Calu3 (cell line): ENCODE data around the gene LRBA. TPM values are rescaled to one million over a fixed set of nuclear protein-coding genes. Genes with fewer than 3 reads are reported as not detected.
A peak's percentile ranks its signal among the peaks of the same experiment; 100 is the strongest.

Experiments used
- BruUV-seq: library from RNA; stranded (reverse); fragments of 400-500 nt; replicated peaks from 2 replicates; lab custom pipeline; 2021; lab: Mats Ljungman, UMichigan
- CTCF ChIA-PET: fragments of 300-600 bp; sonication (Branson Sonifier 250); formaldehyde crosslinking; loops from one replicate; lab custom pipeline; 2022; ENCODE audit warnings: antibody characterized with exemption; lab: Charles Lee
- DNase-seq: peaks from one replicate; pipeline ENCODE4 v3.0.0; 2022
- H3K27ac Mint-ChIP-seq: one replicate; pipeline ENCODE4 v1.8.0; 2022; ENCODE audit warnings: mixed read lengths; ENCODE audit not compliant: unreplicated experiment
- H3K27me3 Mint-ChIP-seq: one replicate; pipeline ENCODE4 v1.8.0; 2022; ENCODE audit warnings: mixed read lengths; ENCODE audit not compliant: unreplicated experiment
- H3K36me3 Mint-ChIP-seq: one replicate; pipeline ENCODE4 v1.8.0; 2022; ENCODE audit warnings: mild to moderate bottlenecking, moderate library complexity, mixed read lengths; ENCODE audit not compliant: insufficient read depth, unreplicated experiment
- H3K4me1 Mint-ChIP-seq: one replicate; pipeline ENCODE4 v1.8.0; 2022; ENCODE audit warnings: mild to moderate bottlenecking, low read depth, mixed read lengths; ENCODE audit not compliant: unreplicated experiment
- H3K4me3 Mint-ChIP-seq: one replicate; pipeline ENCODE4 v1.8.0; 2022; ENCODE audit warnings: mild to moderate bottlenecking, low read depth, moderate library complexity, mixed read lengths; ENCODE audit not compliant: unreplicated experiment
- H3K9me3 Mint-ChIP-seq: one replicate; pipeline ENCODE4 v1.8.0; 2022; ENCODE audit warnings: low read depth, mixed read lengths; ENCODE audit not compliant: unreplicated experiment
- intact Hi-C: fragments of 100-400 bp; cut with micrococcal nuclease; formaldehyde crosslinking; loops from one replicate; pipeline ENCODE4 v1.10.0; 2022; ENCODE audit not compliant: unreplicated experiment
- total RNA-seq: library from RNA; stranded (reverse); gene quantifications from 2 replicates; pipeline ENCODE4 v1.2.3, GENCODE V29; 2022
- TF ChIP-seq, protein P1 (sequence below): fragments of 200-600 bp; IDR thresholded peaks from one replicate; pipeline ENCODE4 v1.8.0; 2022; ENCODE audit warnings: antibody characterized with exemption; ENCODE audit not compliant: unreplicated experiment

LRBA gene
- total RNA-seq, 1 experiment from 2014 or later = 49.0 TPM

DNA sequence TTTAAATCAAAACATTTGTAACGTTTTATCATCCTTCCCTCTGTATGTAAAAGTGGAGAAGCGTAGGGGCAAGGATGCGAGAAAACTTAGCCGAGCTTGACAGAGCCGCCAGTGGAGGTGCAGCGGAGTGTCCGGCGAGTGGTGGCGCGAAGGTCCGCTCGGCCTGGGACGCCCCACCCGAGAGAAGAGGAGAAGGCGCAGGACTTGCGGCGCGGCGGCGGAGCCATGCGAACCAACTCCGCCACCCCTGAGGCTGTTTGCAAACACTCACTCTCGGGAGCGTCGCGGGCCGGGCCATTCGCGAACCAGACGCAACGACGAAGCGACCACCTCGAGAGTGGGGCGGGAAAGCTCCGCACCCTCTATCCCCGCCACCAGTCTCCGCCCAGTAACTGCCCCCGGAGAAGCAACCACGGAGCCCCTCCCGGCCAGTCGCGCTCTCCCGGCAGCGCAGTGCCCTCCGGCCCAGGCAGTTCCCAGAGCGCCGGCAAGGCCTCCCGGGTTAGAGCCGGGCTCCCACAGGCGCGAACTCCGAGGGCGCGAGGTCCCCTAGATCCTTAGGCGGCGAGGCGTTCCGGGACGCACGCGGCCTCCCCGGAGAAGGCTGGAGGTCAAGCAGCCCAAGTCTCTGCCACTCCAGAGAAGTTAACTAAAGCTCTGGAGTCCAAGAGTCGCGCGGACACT, 435.4 kb downstream of the LRBA start:
- H3K36me3 Mint-ChIP-seq = peaks cover 16% of the 10 kb centered on the region
- intact Hi-C loops = loop anchor here (2.0 to 10.0 kb wide), 2 partner anchors 65 to 285 kb away; no protein-coding TSS in a partner anchor
- TF ChIP-seq, protein P1, sequence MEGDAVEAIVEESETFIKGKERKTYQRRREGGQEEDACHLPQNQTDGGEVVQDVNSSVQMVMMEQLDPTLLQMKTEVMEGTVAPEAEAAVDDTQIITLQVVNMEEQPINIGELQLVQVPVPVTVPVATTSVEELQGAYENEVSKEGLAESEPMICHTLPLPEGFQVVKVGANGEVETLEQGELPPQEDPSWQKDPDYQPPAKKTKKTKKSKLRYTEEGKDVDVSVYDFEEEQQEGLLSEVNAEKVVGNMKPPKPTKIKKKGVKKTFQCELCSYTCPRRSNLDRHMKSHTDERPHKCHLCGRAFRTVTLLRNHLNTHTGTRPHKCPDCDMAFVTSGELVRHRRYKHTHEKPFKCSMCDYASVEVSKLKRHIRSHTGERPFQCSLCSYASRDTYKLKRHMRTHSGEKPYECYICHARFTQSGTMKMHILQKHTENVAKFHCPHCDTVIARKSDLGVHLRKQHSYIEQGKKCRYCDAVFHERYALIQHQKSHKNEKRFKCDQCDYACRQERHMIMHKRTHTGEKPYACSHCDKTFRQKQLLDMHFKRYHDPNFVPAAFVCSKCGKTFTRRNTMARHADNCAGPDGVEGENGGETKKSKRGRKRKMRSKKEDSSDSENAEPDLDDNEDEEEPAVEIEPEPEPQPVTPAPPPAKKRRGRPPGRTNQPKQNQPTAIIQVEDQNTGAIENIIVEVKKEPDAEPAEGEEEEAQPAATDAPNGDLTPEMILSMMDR = no peak
- no peaks in the 10 kb centered on the region for H3K27me3 Mint-ChIP-seq
- no peaks in the 10 kb centered on the region for H3K4me1 Mint-ChIP-seq
- H3K4me3 Mint-ChIP-seq = peak overlapping the region; percentile 79
- BruUV-seq = no TSS peak
- DNase-seq = peak; percentile 24
- H3K9me3 Mint-ChIP-seq = no peaks in the 10 kb centered on the region
- CTCF ChIA-PET = interaction anchor here (0.7 kb wide), 1 partner anchor 12 kb away, joined by 3 read pairs; no protein-coding TSS in a partner anchor
- H3K27ac Mint-ChIP-seq = peak overlapping the region; percentile 88

- peak overlapping the region; percentile 79 for H3K4me3 Mint-ChIP-seq
- intact Hi-C loops = loop anchor here (2.0 to 10.0 kb wide), 2 partner anchors 64 to 284 kb away; no protein-coding TSS in a partner anchor
These were observed 436.2 kb downstream of the LRBA start for GRCh38 chr4:150578745-150579501.

DNA sequence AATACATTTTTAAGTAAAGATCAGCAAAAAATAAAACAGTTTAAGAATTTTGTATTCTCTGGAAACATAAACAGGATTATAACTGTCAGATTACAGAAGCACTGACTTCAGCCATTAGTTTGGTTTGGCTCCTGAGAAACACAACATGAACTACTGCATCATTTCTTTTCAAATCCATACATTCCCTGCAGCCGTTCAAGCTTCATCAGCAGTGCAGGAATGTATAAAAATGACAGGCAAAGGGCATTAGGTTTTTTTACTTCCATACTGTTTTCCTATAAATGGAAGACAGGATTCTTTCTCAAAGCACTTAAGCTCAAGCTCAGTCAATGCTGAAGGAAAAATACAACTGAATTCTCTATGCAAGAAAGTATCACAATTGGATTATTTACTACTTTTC, 437.3 kb downstream of the LRBA start:
- intact Hi-C loops = loop anchor here (2.0 to 10.0 kb wide), 2 partner anchors 63 to 283 kb away; no protein-coding TSS in a partner anchor
- CTCF ChIA-PET = interaction anchor here (0.7 kb wide), 1 partner anchor 203 kb away, joined by 3 read pairs; no protein-coding TSS in a partner anchor
- H3K27ac Mint-ChIP-seq = no peak overlapping the region
- no peaks in the 10 kb centered on the region for H3K9me3 Mint-ChIP-seq
- no TSS peak for BruUV-seq
- H3K27me3 Mint-ChIP-seq = no peaks in the 10 kb centered on the region
- H3K36me3 Mint-ChIP-seq = peaks cover 16% of the 10 kb centered on the region
- H3K4me1 Mint-ChIP-seq = no peaks in the 10 kb centered on the region
- no peak for DNase-seq
- TF ChIP-seq, protein P1 = no peak
- no peak overlapping the region for H3K4me3 Mint-ChIP-seq

More at GRCh38 chr4:150578745-150579501, 436.2 kb downstream of the LRBA start:
- no peak for DNase-seq
- TF ChIP-seq, protein P1 = no peak
- Mint-ChIP-seq H3K27ac (peak overlapping the region; percentile 88), H3K9me3 (no peaks in the 10 kb centered on the region), H3K4me1 (no peaks in the 10 kb centered on the region), H3K36me3 (peaks cover 16% of the 10 kb centered on the region), H3K27me3 (no peaks in the 10 kb centered on the region)
- no TSS peak for BruUV-seq
- CTCF ChIA-PET = interaction anchor here (0.6 to 0.7 kb wide), 2 partner anchors 13 to 107 kb away, joined by 3 read pairs; no protein-coding TSS in a partner anchor

GRCh38 chr4:150574678-150575077, 440.4 kb downstream of the LRBA start:
- intact Hi-C loops = loop anchor here (10.0 kb wide), 1 partner anchor 280 kb away; no protein-coding TSS in a partner anchor
- TF ChIP-seq, protein P1 = no peak
- Mint-ChIP-seq H3K27ac (peak overlapping the region; percentile 10), H3K27me3 (no peaks in the 10 kb centered on the region), H3K4me1 (no peaks in the 10 kb centered on the region), H3K4me3 (no peak overlapping the region), H3K36me3 (peaks cover 10% of the 10 kb centered on the region), H3K9me3 (no peaks in the 10 kb centered on the region)
- no TSS peak for BruUV-seq
- no peak for DNase-seq
- CTCF ChIA-PET = no interaction called here
